Mesenchymal stem cell (in vitro differentiated cells and primary cell): ENCODE data around the gene TXNDC11.

Experiments used
- DNase-seq: peaks from one replicate; pipeline ENCODE4 v3.0.0-alpha.2; 2013
- H2AFZ ChIP-seq: one replicate; pipeline ENCODE4 v1.6.1; 2013; ENCODE audit warnings: low read depth, mild to moderate bottlenecking, control low read depth, inconsistent platforms, low read length, moderate library complexity
- H2AK5ac ChIP-seq: 2 replicates; pipeline ENCODE4 v1.6.1; 2013; ENCODE audit warnings: low read length, moderate library complexity, mild to moderate bottlenecking, inconsistent platforms; ENCODE audit not compliant: severe bottlenecking
- H2BK120ac ChIP-seq: one replicate; pipeline ENCODE4 v1.6.1; 2013; ENCODE audit warnings: low read depth, mild to moderate bottlenecking, inconsistent platforms, low read length, moderate library complexity
- H2BK12ac ChIP-seq, 2 experiments: one replicate each; pipeline ENCODE4 v1.6.1; 2013; ENCODE audit warnings: inconsistent platforms in 2 of 2, low read length in 2 of 2, mild to moderate bottlenecking in 2 of 2, moderate library complexity in 2 of 2, control low read depth in 1 of 2
- H2BK15ac ChIP-seq: one replicate; pipeline ENCODE4 v1.6.1; 2013; ENCODE audit warnings: mild to moderate bottlenecking, low read depth, inconsistent platforms; ENCODE audit not compliant: poor library complexity, severe bottlenecking
- H2BK5ac ChIP-seq: 2 replicates; pipeline ENCODE4 v1.6.1; 2013; ENCODE audit warnings: low read depth, mild to moderate bottlenecking, low read length, control low read depth, inconsistent platforms; ENCODE audit not compliant: poor library complexity, severe bottlenecking
- H3K14ac ChIP-seq, 2 experiments: one replicate each; pipeline ENCODE4 v1.6.1; 2013; ENCODE audit warnings: inconsistent platforms in 2 of 2, low read length in 2 of 2, control low read depth in 1 of 2, mild to moderate bottlenecking in 1 of 2, moderate library complexity in 1 of 2
- H3K18ac ChIP-seq, 2 experiments: one replicate each; pipeline ENCODE4 v1.6.1; 2013; ENCODE audit warnings: inconsistent platforms in 2 of 2, low read length in 2 of 2, control low read depth in 1 of 2, low read depth in 1 of 2, mild to moderate bottlenecking in 1 of 2
- H3K23ac ChIP-seq, 2 experiments: one replicate each; pipeline ENCODE4 v1.6.1; 2013; ENCODE audit warnings: inconsistent platforms in 2 of 2, low read length in 2 of 2, mild to moderate bottlenecking in 2 of 2, moderate library complexity in 2 of 2, control low read depth in 1 of 2
- H3K27ac ChIP-seq: 2 replicates; pipeline ENCODE4 v1.5.1; 2013; ENCODE audit warnings: mild to moderate bottlenecking, moderate library complexity, low read length, control low read depth, inconsistent platforms; ENCODE audit not compliant: poor library complexity, severe bottlenecking
- H3K27me3 ChIP-seq, 2 experiments: 2 replicates each; pipeline versions ENCODE4 v1.6.1 to v1.7.0; 2013; ENCODE audit warnings: low read length in 2 of 2, mild to moderate bottlenecking in 2 of 2, moderate library complexity in 2 of 2, control low read depth in 1 of 2, inconsistent platforms in 1 of 2; ENCODE audit not compliant: control insufficient read depth in 1 of 2, insufficient read depth in 1 of 2
- H3K36me3 ChIP-seq, 2 experiments: 2 replicates each; pipeline versions ENCODE4 v1.6.1 to v1.7.0; 2013; ENCODE audit warnings: low read length in 2 of 2, control low read depth in 1 of 2, inconsistent platforms in 1 of 2, low read depth in 1 of 2, mild to moderate bottlenecking in 1 of 2; ENCODE audit not compliant: insufficient read depth in 2 of 2, control insufficient read depth in 1 of 2
- H3K4ac ChIP-seq, 2 experiments: one replicate each; pipeline ENCODE4 v1.6.1; 2013; ENCODE audit warnings: inconsistent platforms in 2 of 2, low read length in 2 of 2, mild to moderate bottlenecking in 2 of 2, moderate library complexity in 2 of 2, control low read depth in 1 of 2, low read depth in 1 of 2
- H3K4me1 ChIP-seq: 2 replicates; pipeline ENCODE4 v1.6.1; 2013; ENCODE audit warnings: low read depth, low read length, control low read depth; ENCODE audit not compliant: control insufficient read depth, insufficient read depth
- H3K4me2 ChIP-seq: 2 replicates; pipeline ENCODE4 v1.6.1; 2013; ENCODE audit warnings: low read length, mild to moderate bottlenecking, inconsistent platforms; ENCODE audit not compliant: poor library complexity, severe bottlenecking
- H3K4me3 ChIP-seq, 2 experiments: 2 replicates each; pipeline versions ENCODE4 v1.5.1 to v1.7.0; 2013; ENCODE audit warnings: low read length in 2 of 2, mild to moderate bottlenecking in 2 of 2, control low read depth in 1 of 2, low read depth in 1 of 2; ENCODE audit not compliant: insufficient read depth in 1 of 2
- H3K79me1 ChIP-seq: replicated peaks from 2 replicates; pipeline ENCODE4 v1.6.1; 2013; ENCODE audit warnings: mild to moderate bottlenecking, control low read depth, low read length, inconsistent platforms; ENCODE audit not compliant: poor library complexity, severe bottlenecking
- H3K9ac ChIP-seq: 2 replicates; pipeline ENCODE4 v1.7.0; 2013; ENCODE audit warnings: mild to moderate bottlenecking, low read length, moderate library complexity
- H3K9me3 ChIP-seq: 2 replicates; pipeline ENCODE4 v1.7.0; 2013; ENCODE audit warnings: mild to moderate bottlenecking, low read length; ENCODE audit not compliant: control insufficient read depth
- H4K8ac ChIP-seq: one replicate; pipeline ENCODE4 v1.6.1; 2013; ENCODE audit warnings: inconsistent platforms, mild to moderate bottlenecking, low read length, moderate library complexity
- H4K91ac ChIP-seq: one replicate; pipeline ENCODE4 v1.6.1; 2013; ENCODE audit warnings: mild to moderate bottlenecking, low read length, inconsistent platforms
- WGBS: methylation state at CpG from one replicate; pipeline ENCODE4 v1.1.7; 2013; ENCODE audit warnings: mixed read lengths; 5-methylcytosine and 5-hydroxymethylcytosine counted together

The TXNDC11 gene

GRCh38 chr16:11706180-11706742, 36.4 kb downstream of the TXNDC11 start:
- Histone ChIP-seq H3K4me2 (no peak overlapping the region), H3K4me1 (peaks cover 5% of the 10 kb centered on the region), H3K14ac (no peak overlapping the region), H3K9ac (no peak overlapping the region), H3K36me3 (peaks cover 8 to 28% of the 10 kb centered on the region in 2 experiments), H2AK5ac (no peak overlapping the region), H3K4me3 (no peak overlapping the region), H3K23ac (no peak overlapping the region), H2AFZ (no peak overlapping the region), H4K91ac (no peak overlapping the region), H2BK120ac (no peak overlapping the region), H3K18ac (peak overlapping the region in 1 of 2 experiments; percentile 6), H3K79me1 (peaks cover 7% of the 10 kb centered on the region), H3K4ac (no peak overlapping the region), H2BK5ac (no peak overlapping the region), H2BK12ac (no peak overlapping the region), H3K27ac (no peak overlapping the region), H3K27me3 (no peaks in the 10 kb centered on the region), H4K8ac (no peak overlapping the region), H2BK15ac (no peak overlapping the region), H3K9me3 (no peaks in the 10 kb centered on the region)
- DNase-seq = no peak
- WGBS = 84% methylated on average over 5 of the region's 5 CpGs

- Histone ChIP-seq H2BK12ac (no peak overlapping the region), H3K4me3 (no peak overlapping the region), H3K4me1 (peaks cover 4% of the 10 kb centered on the region), H3K36me3 (peaks cover 10 to 24% of the 10 kb centered on the region in 2 experiments), H3K27me3 (no peaks in the 10 kb centered on the region), H4K91ac (no peak overlapping the region), H3K27ac (no peak overlapping the region), H3K9me3 (no peaks in the 10 kb centered on the region), H3K18ac (no peak overlapping the region), H2BK15ac (no peak overlapping the region), H2AFZ (no peak overlapping the region), H2BK120ac (no peak overlapping the region), H3K4me2 (no peak overlapping the region), H2AK5ac (no peak overlapping the region), H2BK5ac (no peak overlapping the region), H4K8ac (no peak overlapping the region), H3K4ac (no peak overlapping the region), H3K14ac (no peak overlapping the region), H3K79me1 (peaks cover 10% of the 10 kb centered on the region), H3K9ac (no peak overlapping the region), H3K23ac (no peak overlapping the region)
- 95% methylated on average over 5 of the region's 6 CpGs for WGBS
- no peak for DNase-seq
Measured at GRCh38 chr16:11705311-11706025, 37.2 kb downstream of the TXNDC11 start.

- Histone ChIP-seq H3K14ac (no peak overlapping the region), H3K27me3 (no peaks in the 10 kb centered on the region), H2BK120ac (no peak overlapping the region), H3K18ac (no peak overlapping the region), H3K9ac (no peak overlapping the region), H2BK5ac (no peak overlapping the region), H2BK12ac (no peak overlapping the region), H4K8ac (no peak overlapping the region), H3K79me1 (peaks cover 26% of the 10 kb centered on the region), H3K27ac (no peak overlapping the region), H3K4me2 (no peak overlapping the region), H3K4ac (no peak overlapping the region), H2BK15ac (no peak overlapping the region), H3K4me3 (no peak overlapping the region), H3K4me1 (peaks cover 6% of the 10 kb centered on the region), H3K36me3 (peaks cover 36 to 66% of the 10 kb centered on the region in 2 experiments), H2AFZ (no peak overlapping the region), H3K23ac (no peak overlapping the region), H3K9me3 (no peaks in the 10 kb centered on the region), H2AK5ac (no peak overlapping the region), H4K91ac (no peak overlapping the region)
- 72% methylated on average over 6 of the region's 9 CpGs for WGBS
- DNase-seq = peak; percentile 69
Measured at GRCh38 chr16:11700264-11701029, 42.2 kb downstream of the TXNDC11 start.

GRCh38 chr16:11699234-11699894, 43.3 kb downstream of the TXNDC11 start:
- 87% methylated on average over 10 of the region's 10 CpGs for WGBS
- Histone ChIP-seq H4K8ac (no peak overlapping the region), H3K4me1 (peaks cover 6% of the 10 kb centered on the region)

More at GRCh38 chr16:11699234-11699894, 43.3 kb downstream of the TXNDC11 start:
- Histone ChIP-seq H3K9ac (no peak overlapping the region), H2AK5ac (no peak overlapping the region), H2BK120ac (no peak overlapping the region), H3K36me3 (peaks cover 42 to 76% of the 10 kb centered on the region in 2 experiments), H3K4me3 (no peak overlapping the region), H2AFZ (no peak overlapping the region), H3K27ac (no peak overlapping the region), H2BK12ac (no peak overlapping the region), H3K4ac (no peak overlapping the region), H3K14ac (no peak overlapping the region), H2BK15ac (no peak overlapping the region), H4K91ac (no peak overlapping the region), H3K9me3 (no peaks in the 10 kb centered on the region), H3K23ac (no peak overlapping the region), H3K79me1 (peaks cover 30% of the 10 kb centered on the region), H2BK5ac (no peak overlapping the region), H3K4me2 (no peak overlapping the region), H3K27me3 (no peaks in the 10 kb centered on the region), H3K18ac (no peak overlapping the region)
- DNase-seq = no peak
